ENCODE results near the gene DAZAP2. TPM values are rescaled to one million over a fixed set of nuclear protein-coding genes. Genes with fewer than 3 reads are reported as not detected.

DAZAP2 gene
- total RNA-seq, 4 donors from 2014 or later = 162 to 256 (median 236) TPM

GRCh38 chr12:51217968-51218606 is 20.5 kb upstream of the DAZAP2 start, which contains the start of gene POU6F1:
Gene POU6F1, minus strand, starts transcription at chr12:51218062. Its CDS starts 11,226 bp downstream, at chr12:51206836.
- TF ChIP-seq, protein P1, sequence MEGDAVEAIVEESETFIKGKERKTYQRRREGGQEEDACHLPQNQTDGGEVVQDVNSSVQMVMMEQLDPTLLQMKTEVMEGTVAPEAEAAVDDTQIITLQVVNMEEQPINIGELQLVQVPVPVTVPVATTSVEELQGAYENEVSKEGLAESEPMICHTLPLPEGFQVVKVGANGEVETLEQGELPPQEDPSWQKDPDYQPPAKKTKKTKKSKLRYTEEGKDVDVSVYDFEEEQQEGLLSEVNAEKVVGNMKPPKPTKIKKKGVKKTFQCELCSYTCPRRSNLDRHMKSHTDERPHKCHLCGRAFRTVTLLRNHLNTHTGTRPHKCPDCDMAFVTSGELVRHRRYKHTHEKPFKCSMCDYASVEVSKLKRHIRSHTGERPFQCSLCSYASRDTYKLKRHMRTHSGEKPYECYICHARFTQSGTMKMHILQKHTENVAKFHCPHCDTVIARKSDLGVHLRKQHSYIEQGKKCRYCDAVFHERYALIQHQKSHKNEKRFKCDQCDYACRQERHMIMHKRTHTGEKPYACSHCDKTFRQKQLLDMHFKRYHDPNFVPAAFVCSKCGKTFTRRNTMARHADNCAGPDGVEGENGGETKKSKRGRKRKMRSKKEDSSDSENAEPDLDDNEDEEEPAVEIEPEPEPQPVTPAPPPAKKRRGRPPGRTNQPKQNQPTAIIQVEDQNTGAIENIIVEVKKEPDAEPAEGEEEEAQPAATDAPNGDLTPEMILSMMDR (IDR thresholded peaks at IDR 0.05; ENCODE audit: low read depth) = no peak

- TF ChIP-seq, protein P1 (IDR thresholded peaks at IDR 0.05; ENCODE audit: low read depth) = no peak
These were observed 19.9 kb upstream of the DAZAP2 start for GRCh38 chr12:51218607-51219161.

DNA sequence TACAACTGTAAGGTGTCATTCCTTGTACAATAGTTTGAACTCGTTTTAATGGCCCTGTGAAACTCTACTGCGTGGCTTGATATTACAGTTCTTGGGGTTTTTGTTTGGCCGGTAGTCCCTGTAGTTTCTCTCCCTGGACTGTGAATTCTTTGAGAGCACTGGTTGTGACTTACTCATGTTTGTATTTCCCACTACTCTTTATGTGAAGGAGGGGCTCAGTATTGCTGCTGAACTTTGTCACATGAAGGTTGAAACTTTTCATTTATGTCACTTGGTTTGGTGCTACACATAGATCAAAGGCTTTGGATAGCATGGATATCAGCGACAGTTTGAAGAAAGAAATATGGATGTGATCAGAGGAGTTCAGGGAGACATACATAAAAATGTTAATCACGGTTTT is 19.3 kb upstream of the DAZAP2 start:
- TF ChIP-seq, protein P1 (IDR thresholded peaks at IDR 0.05; ENCODE audit: low read depth) = no peak

GRCh38 chr12:51222461-51222860 is 16.2 kb upstream of the DAZAP2 start:
- TF ChIP-seq, protein P1 (IDR thresholded peaks at IDR 0.05; ENCODE audit: low read depth) = no peak

- TF ChIP-seq, protein P1 (IDR thresholded peaks at IDR 0.05; ENCODE audit: low read depth) = no peak
These were observed 14.0 kb upstream of the DAZAP2 start for GRCh38 chr12:51224625-51225024.

- TF ChIP-seq, protein P1 (IDR thresholded peaks at IDR 0.05; ENCODE audit: low read depth) = no peak
These were observed 13.4 kb upstream of the DAZAP2 start for GRCh38 chr12:51225234-51225633.

DNA sequence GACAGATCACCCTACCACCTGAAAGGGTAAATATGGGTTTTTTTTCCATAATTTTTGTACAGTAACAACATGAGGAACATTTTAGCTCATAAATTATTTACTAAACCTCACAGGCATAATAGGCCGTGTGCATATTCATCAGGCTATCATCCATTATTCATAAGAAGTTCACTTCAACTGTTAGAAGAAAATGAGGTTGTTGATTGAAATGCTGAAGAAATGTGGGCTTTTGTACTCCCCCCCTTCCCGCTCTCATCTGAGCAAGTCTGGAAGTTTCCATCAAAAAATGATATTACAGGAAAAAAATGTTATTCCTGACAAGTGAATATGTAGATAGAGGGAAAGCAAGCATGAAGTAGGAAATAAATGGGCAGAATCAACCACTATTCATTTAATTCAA is 12.9 kb upstream of the DAZAP2 start:
- TF ChIP-seq, protein P1 (IDR thresholded peaks at IDR 0.05; ENCODE audit: low read depth) = no peak

Measured in subcutaneous adipose tissue (tissue), 4 donors.